ENCODE measurements around the gene CYP39A1.

Gene CYP39A1

DNA sequence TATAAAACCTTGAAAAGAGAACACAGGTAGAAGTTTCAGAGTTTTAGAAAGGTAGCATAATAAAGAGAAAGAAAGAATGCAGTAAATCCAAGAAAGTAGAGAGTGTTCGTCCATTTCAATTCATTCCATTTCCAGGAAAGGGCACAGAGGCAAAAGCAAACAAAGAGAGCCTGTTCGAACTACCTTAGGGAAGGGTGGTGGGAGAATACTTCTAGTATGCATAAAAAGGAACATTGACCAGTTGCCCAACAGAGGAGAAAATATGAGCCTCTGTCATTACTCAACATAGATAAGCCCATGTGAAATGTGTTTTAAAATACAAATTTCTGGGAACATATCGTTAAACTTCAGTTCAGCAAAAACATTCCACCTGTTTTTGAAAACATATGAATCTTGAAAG is 60.6 kb downstream of the CYP39A1 start:
- in situ Hi-C loops (cut with MboI; ENCODE audit: low sequenced_read_pairs), result no loop called here

DNA sequence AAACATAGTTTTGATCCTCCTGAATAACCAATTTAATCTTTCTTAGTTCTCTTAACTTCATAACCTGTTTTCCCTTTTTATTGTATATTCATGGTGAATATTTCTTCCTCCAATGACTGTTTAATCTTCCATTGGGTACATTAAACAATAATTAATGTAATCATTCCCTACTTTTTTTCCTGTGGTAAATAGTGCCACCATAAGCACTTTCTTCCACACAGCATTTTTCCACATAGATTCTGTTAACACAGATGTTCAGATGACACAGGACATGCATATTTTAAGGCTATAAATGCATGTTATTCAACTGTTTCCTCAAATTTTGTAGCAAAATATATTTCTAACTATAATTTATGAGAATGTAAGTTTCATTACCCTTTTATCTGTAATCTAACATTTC is 61.9 kb downstream of the CYP39A1 start:
- in situ Hi-C loops (cut with MboI; ENCODE audit: low sequenced_read_pairs), result no loop called here

DNA sequence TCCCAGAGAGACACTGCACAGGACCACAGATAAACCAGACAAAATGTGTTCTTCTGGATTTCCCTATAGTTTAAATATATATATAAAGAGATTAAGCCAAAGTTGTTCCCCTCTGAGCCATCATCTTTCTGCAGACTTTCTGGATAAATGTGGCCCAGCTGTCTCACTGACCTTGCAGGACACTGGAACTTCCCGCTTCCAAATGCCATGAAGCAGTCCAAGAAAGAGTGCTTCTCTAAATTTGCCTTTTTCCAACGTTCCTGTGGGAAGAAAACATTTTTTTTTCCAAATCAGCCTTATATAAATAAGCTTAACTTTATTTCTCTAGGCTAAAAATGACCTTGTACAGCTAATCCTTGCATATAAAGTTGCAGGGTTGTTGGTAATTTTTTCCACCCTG is 65.7 kb downstream of the CYP39A1 start:
- in situ Hi-C loops (cut with MboI; ENCODE audit: low sequenced_read_pairs), result no loop called here

GRCh38 chr6:46584586-46584985 is 68.0 kb downstream of the CYP39A1 start:
- in situ Hi-C loops (cut with MboI; ENCODE audit: low sequenced_read_pairs), result no loop called here

- in situ Hi-C loops (cut with MboI; ENCODE audit: low sequenced_read_pairs), result no loop called here
Measured at GRCh38 chr6:46583721-46584120, 68.9 kb downstream of the CYP39A1 start.

GRCh38 chr6:46583081-46583480 is 69.5 kb downstream of the CYP39A1 start:
- in situ Hi-C loops (cut with MboI; ENCODE audit: low sequenced_read_pairs), result no loop called here

- in situ Hi-C loops (cut with MboI; ENCODE audit: low sequenced_read_pairs), result no loop called here
Measured at GRCh38 chr6:46581459-46582177, 71.0 kb downstream of the CYP39A1 start.

- in situ Hi-C loops (cut with MboI; ENCODE audit: low sequenced_read_pairs), result no loop called here
Measured at GRCh38 chr6:46575530-46575929, 77.1 kb downstream of the CYP39A1 start.

GRCh38 chr6:46573140-46573539 is 79.5 kb downstream of the CYP39A1 start:
- in situ Hi-C loops (cut with MboI; ENCODE audit: low sequenced_read_pairs), result no loop called here

DNA sequence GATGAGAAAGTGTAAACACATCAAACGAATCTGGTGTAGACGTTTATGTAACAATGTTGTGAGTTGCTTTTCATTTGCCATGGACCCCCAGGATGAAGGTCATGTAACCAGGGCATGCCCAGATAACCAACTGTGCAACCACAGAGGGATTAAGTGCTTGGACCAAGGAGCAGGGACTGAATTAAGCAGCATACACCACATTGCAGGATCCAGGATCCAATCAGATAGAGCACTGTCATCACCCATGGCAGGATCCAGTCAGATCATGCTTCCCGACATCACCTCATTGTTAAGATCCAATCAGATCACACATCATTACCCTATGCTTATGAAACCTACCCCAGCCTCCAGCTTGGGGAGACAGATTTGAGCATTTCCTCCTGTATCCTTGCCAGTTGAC is 87.1 kb downstream of the CYP39A1 start:
- in situ Hi-C loops (cut with MboI; ENCODE audit: low sequenced_read_pairs), result no loop called here

DNA sequence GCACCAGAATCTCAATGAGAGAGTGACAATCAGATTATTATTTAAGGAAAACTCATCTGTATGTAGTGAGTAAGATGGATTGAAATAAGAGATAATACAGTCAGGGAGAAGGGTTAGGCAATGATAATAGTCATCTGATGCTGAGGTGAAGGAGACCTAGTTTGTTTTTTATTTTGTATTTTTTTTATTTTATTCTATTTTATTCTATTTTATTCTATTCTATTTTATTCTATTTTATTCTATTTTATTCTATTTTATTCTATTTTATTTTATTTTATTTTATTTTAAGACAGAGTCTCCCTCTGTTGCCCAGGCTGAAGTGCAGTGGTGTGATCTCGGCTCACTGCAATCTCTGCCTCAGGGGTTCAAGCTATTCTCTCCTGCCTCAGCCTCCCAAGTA is 88.7 kb downstream of the CYP39A1 start:
- in situ Hi-C loops (cut with MboI; ENCODE audit: low sequenced_read_pairs), result no loop called here

DNA sequence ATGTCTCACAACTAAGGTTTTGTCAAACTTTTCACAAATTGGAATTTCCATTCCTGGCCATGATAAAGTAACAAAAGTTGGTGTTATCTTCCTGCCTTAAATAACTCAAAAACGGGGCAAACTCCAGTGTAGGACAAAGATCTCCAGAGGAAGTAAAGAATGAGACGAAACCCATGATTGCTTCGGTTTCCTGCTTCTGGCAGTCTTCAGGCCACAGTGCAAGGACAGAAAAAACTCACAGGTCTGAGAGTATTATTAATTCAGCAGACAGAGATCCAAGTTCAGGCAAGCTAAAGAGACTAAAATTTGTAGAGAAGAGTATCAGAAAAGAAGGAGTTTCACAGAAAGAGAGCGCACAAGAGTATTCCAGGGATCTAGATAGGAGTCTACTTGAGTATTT is 96.6 kb downstream of the CYP39A1 start:
- in situ Hi-C loops (cut with MboI; ENCODE audit: low sequenced_read_pairs), result no loop called here

DNA sequence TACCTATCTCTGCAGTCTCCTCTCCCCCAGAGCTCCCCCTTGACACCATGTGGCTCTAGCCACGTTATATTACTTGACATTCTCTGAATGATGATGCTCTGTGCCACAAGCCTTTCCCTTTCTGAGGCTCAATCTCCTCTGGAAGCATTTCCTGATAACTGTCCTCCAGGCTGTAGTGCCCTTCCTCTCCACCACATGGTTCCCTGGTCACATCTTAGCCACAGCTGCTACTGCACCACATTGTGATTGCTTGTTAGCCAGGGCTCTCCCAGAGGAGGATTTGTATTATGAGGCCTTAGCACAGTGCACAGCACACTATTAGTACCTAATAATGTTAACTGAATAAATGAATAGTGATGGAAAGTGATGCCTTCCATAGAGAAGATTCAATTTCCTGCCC is 97.5 kb downstream of the CYP39A1 start:
- in situ Hi-C loops (cut with MboI; ENCODE audit: low sequenced_read_pairs), result no loop called here

DNA sequence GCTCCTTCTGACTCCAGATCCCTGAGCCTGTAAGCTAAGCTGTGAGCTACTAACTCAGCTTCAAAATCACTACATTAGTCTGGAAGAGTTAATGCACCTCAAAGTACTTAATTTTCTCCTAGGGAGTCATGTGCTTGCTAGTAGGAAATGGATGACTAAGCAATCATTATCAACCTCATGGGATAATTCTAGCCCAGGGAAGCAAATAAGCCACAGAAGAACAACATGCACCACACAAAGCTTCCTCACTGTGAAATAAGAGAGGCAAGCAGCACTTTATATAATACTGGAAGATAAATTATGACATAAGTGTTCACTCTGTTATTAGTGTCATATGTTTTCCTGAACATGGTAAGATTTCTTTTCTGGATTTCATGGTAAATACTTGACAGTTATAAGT is 103.5 kb downstream of the CYP39A1 start:
- in situ Hi-C loops (cut with MboI; ENCODE audit: low sequenced_read_pairs), result no loop called here

DNA sequence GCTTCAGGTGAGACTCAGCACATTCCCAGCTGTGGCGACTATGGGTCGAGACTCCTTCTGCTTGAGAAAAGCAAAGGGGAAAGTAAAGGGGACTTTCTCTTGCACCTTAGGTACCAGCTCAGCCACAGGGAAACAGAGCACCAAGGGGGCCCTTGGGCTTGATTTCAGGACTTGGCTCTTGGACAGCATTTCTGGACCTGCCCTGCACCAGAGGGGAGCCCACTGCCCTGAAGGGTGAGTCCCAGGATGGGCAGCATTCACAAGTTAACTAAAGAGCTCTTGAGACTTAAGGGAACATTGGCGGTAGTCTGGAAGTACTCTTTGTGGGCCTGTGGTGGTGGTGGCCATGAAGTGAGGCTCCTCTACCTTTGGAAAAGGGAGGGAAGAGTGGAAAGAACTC is 111.1 kb downstream of the CYP39A1 start:
- in situ Hi-C loops (cut with MboI; ENCODE audit: low sequenced_read_pairs), result no loop called here

DNA sequence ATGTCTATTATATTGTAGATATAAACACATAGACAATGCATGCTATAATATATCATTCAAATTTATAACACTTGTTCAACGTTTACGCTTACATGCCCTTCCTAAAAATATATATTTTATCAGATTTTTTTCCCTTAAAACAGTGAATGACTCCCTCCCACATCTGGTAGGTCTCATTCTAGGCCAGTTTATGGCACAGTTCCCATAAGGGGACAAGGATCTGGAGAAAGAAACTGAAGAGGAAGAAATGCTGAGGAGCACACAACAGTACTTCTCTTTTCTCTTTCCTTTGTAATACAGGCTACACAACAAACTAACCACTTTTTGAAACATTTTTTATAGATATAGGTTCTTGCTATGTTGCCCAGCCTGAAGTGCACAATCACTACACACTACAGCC is 112.8 kb downstream of the CYP39A1 start:
- in situ Hi-C loops (cut with MboI; ENCODE audit: low sequenced_read_pairs), result no loop called here

DNA sequence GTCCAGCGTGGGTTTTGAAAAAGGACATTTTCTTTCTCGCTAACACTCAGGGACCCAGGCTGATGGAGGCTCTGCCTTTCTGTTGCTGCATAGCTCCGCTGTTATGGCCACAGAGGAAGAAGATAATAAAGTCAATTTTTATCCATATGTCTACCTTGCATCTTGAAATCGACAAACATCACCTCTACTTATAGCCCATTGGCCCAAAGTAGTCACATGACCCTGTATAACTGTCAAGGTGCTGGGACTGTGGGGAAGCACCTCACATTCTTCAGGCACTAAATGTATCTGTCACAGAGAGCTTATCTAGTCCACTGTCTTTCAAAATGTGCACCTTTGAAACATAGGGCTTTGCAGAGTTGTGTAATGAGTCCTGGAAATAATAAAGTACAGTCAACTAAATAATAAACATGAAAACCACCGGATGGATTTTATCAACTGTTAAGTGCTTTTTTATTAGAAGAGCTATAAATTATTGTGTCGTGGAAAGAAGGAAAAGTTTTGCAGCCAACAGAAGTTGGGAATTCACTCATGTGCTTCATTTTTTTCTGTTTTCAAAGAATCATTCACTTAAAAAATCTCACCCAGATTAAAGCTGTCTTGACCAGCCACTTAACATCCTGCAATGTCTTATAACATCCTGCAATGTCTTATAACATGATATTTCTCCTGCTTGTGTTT is 113.7 kb downstream of the CYP39A1 start:
- in situ Hi-C loops (cut with MboI; ENCODE audit: low sequenced_read_pairs), result no loop called here

DNA sequence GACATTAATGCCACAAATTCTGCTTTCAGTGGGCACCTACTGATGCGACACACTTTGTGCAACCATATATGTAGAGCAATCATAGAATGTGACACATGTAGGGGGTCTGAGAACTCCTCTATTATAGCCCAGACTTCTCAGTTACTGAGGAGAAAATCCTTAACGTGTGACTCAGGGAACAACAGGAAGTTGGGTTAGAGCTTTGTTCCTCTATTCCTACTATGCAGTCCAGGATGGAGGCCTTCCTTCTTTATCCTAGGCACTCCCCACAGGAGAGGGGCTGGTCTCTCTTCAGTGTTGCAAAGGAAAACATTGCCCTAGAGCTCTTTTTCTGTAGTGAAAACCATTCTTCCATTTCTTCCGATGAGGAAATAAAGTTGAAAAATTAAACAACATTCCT is 121.7 kb downstream of the CYP39A1 start:
- in situ Hi-C loops (cut with MboI; ENCODE audit: low sequenced_read_pairs), result no loop called here

DNA sequence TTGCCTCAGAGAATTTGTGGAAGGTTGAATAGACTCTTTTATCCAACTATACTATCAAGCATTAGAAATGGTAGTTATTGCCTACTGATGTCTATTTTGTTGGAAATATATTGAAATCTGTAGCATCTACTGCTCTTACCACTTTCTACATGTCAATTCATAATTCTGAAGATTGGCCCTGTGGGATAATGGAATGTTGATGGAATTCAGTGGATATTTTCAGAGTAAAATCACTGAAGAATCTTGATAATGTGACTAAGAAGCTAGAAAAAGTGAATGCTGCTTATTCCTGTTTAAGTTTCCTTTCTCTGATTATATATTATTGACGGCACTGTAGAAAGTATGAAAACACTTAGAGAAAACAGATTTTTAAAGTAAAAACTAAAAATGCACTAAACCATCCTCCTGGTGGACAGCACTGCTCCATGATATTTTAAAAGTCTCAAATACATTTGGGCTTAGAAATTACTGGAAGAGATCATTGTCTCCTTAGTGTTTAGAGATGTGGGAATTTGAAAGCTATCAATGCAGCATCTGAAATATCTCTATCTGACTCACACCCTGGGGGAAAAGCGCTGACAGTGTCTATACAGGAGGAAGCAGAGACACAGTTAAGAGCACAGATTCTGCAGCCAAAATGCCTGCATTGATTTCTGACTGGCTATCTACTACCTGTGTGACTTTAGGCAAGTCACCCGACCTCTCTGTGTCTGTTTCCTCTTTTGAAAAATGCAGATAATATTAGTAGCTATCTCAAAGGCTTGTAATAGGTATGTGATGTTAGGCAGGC is 123.5 kb downstream of the CYP39A1 start:
- in situ Hi-C loops (cut with MboI; ENCODE audit: low sequenced_read_pairs), result no loop called here

DNA sequence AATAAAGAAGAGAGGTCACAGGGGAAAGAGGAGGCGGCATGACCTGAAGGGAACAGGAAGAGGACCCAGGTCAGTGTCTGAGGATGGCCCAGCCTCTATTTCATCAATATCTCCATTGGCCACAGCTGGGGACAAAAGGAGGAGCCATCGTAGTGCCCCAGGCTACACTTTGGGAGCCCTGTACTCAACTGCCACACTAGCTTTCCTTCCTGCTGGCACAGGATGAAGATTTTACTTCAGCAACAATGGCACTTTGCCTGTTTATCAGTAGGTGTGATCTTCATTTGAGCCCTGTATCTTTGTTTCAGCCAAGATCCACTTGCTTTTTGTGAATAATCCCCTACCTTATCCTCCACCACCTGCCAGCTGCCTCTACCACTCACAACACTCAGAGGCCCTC is 126.0 kb downstream of the CYP39A1 start:
- in situ Hi-C loops (cut with MboI; ENCODE audit: low sequenced_read_pairs), result no loop called here

- in situ Hi-C loops (cut with MboI; ENCODE audit: low sequenced_read_pairs), result no loop called here
Measured at GRCh38 chr6:46525583-46525982, 127.0 kb downstream of the CYP39A1 start.

GRCh38 chr6:46521464-46521971 is 131.1 kb downstream of the CYP39A1 start:
- in situ Hi-C loops (cut with MboI; ENCODE audit: low sequenced_read_pairs), result no loop called here
